K562 (cell line): ENCODE results near the gene CPPED1. TPM values are rescaled to one million over a fixed set of nuclear protein-coding genes. Genes with fewer than 3 reads are reported as not detected.

ENCODE experiments used
- ATAC-seq: fragments of 200-7000 bp; cut with Tn5 transposase; 3 replicates; pipeline ENCODE4 v1.9.1; 2020; ENCODE audit warnings: moderate library complexity
- BruUV-seq: library from RNA; stranded (reverse); fragments of 400-500 nt; replicated peaks from 2 replicates; lab custom pipeline; 2021; lab: Mats Ljungman, UMichigan
- CTCF ChIA-PET: fragments of 300-600 bp; formaldehyde crosslinking; extraction: SDS; loops from one replicate; lab custom pipeline; 2021; ENCODE audit warnings: low intra/inter-chr PET ratio; lab: Yijun Ruan, JAX
- POLR2A ChIA-PET: fragments of 300-600, 350-650 bp; sonication (Branson Sonifier 250); formaldehyde crosslinking; extraction: SDS; loops from one replicate; lab custom pipeline; 2021; ENCODE audit warnings: antibody characterized with exemption, inconsistent platforms; lab: Yijun Ruan, JAX
- DNase-seq, 4 experiments: peaks; one replicate each; pipeline versions ENCODE4 v3.0.0 to v3.0.0-alpha.2; 2011 to 2018; ENCODE audit warnings: low spot score in 3 of 4, mixed read lengths in 3 of 4; ENCODE audit errors: extremely low read depth in 1 of 4
- FAIRE-seq: peaks from 2 replicates; lab custom pipeline; 2011; peaks lifted over from hg19 to GRCh38; lab: Jason Lieb, UNC
- H2AFZ ChIP-seq: 2 replicates; pipeline ENCODE4 v1.6.0; 2011; ENCODE audit warnings: low read depth, low read length, control low read depth, inconsistent platforms
- H3K27ac ChIP-seq: fragments of 200-600 bp; 3 replicates; pipeline ENCODE4 v1.8.0; 2011; ENCODE audit warnings: low read depth, mild to moderate bottlenecking, control low read depth, inconsistent platforms, low read length, moderate library complexity, mixed read lengths; ENCODE audit errors: extremely low read depth
- H3K27me3 ChIP-seq, 2 experiments: fragments of 300-600 bp in 1 of 2; 2 replicates in 1 of 2; 3 replicates in 1 of 2; pipeline versions ENCODE4 v1.6.0 to v1.8.0; 2011; ENCODE audit warnings: inconsistent platforms in 2 of 2, low read length in 2 of 2, mild to moderate bottlenecking in 1 of 2, mixed read lengths in 1 of 2, moderate library complexity in 1 of 2; ENCODE audit not compliant: control insufficient read depth in 2 of 2, insufficient read depth in 2 of 2
- H3K36me3 ChIP-seq: fragments of 300-600 bp; 3 replicates; pipeline ENCODE4 v1.8.0; 2011; ENCODE audit warnings: mild to moderate bottlenecking, low read length, inconsistent platforms; ENCODE audit not compliant: control insufficient read depth, insufficient read depth
- H3K4me1 ChIP-seq, 2 experiments: fragments of 200-600 bp in 1 of 2; replicated peaks in 1 of 2; 2 replicates in 1 of 2; 3 replicates in 1 of 2; pipeline versions ENCODE4 v1.5.1 to v1.8.0; 2011; ENCODE audit warnings: inconsistent platforms in 2 of 2, low read length in 2 of 2, mild to moderate bottlenecking in 1 of 2, mixed read lengths in 1 of 2, moderate library complexity in 1 of 2; ENCODE audit not compliant: control insufficient read depth in 2 of 2, insufficient read depth in 2 of 2
- H3K4me2 ChIP-seq: 2 replicates; pipeline ENCODE4 v1.6.1; 2011; ENCODE audit warnings: low read length, control low read depth, inconsistent platforms, mixed read lengths; ENCODE audit not compliant: insufficient read depth
- H3K4me3 ChIP-seq: fragments of 200-600 bp; sonication (generic), shearing (Covaris generic); 2 replicates; pipeline ENCODE4 v1.5.1; 2016; ENCODE audit warnings: control low read depth, inconsistent platforms
- H3K79me2 ChIP-seq: fragments of 200-600 bp; 3 replicates; pipeline ENCODE4 v1.8.0; 2011; ENCODE audit warnings: low read length, inconsistent platforms; ENCODE audit not compliant: control insufficient read depth, insufficient read depth
- H3K9ac ChIP-seq, 2 experiments: 2 replicates each; pipeline versions ENCODE4 v1.6.0 to v1.6.1; 2011; ENCODE audit warnings: low read depth in 2 of 2, low read length in 2 of 2, control low read depth in 1 of 2, inconsistent platforms in 1 of 2, mild to moderate bottlenecking in 1 of 2, mixed read lengths in 1 of 2; ENCODE audit not compliant: insufficient read depth in 1 of 2
- H3K9me1 ChIP-seq: one replicate; pipeline ENCODE4 v1.6.0; 2011; ENCODE audit warnings: inconsistent platforms, mild to moderate bottlenecking, low read length, moderate library complexity; ENCODE audit not compliant: control insufficient read depth, insufficient read depth
- H3K9me3 ChIP-seq: replicated peaks from 2 replicates; pipeline ENCODE4 v1.5.1; 2011; ENCODE audit warnings: low read depth, low read length, inconsistent platforms; ENCODE audit not compliant: control insufficient read depth, insufficient read depth
- H4K20me1 ChIP-seq: replicated peaks from 2 replicates; pipeline ENCODE4 v1.6.1; 2011; ENCODE audit warnings: low read length, inconsistent platforms, mixed read lengths; ENCODE audit not compliant: control insufficient read depth, insufficient read depth
- ARID4B ChIP-seq: sonication (generic); formaldehyde crosslinking; IDR thresholded peaks from 2 replicates; pipeline ENCODE4 v1.8.0; 2022; ENCODE audit warnings: mild to moderate bottlenecking, missing genetic modification reagents
- BRF1 ChIP-seq: IDR thresholded peaks from 3 replicates; pipeline ENCODE4 v1.6.1; 2011; ENCODE audit warnings: borderline replicate concordance, mild to moderate bottlenecking; ENCODE audit not compliant: insufficient read length; ENCODE audit errors: extremely low read depth
- KAT2B ChIP-seq: IDR thresholded peaks from one replicate; pipeline ENCODE4 v1.6.1; 2012; ENCODE audit warnings: low read depth, mild to moderate bottlenecking, control low read depth, inconsistent platforms, low read length, moderate library complexity
- RERE ChIP-seq: sonication (generic); formaldehyde crosslinking; IDR thresholded peaks from 2 replicates; pipeline ENCODE4 v1.8.0; 2023; ENCODE audit warnings: missing genetic modification reagents, mild to moderate bottlenecking, borderline replicate concordance
- SRSF1 ChIP-seq: fragments of 200-400 bp; formaldehyde crosslinking; IDR thresholded peaks from 2 replicates; pipeline ENCODE4 v1.6.1; 2017; ENCODE audit warnings: mild to moderate bottlenecking, low read depth, low read length, moderate library complexity
- THRB ChIP-seq: fragments of 450-650 bp; formaldehyde crosslinking; conservative IDR thresholded peaks from 2 replicates; pipeline ENCODE4 v1.4.0; 2022; ENCODE audit warnings: mild to moderate bottlenecking, missing genetic modification characterization
- ZNF717 ChIP-seq: fragments of 250-450 bp; sonication (Bioruptor Pico); IDR thresholded peaks from 2 replicates; pipeline ENCODE4 v1.5.0; 2021
- ZNF77 ChIP-seq: fragments of 250-450 bp; sonication (Bioruptor Pico); IDR thresholded peaks from 2 replicates; pipeline ENCODE4 v1.5.0; 2020
- in situ Hi-C: fragments of 300-500 bp; cut with MboI; formaldehyde crosslinking; loops from 4 replicates; pipeline ENCODE4 v1.15.0; 2018; ENCODE audit warnings: inconsistent platforms, mixed read lengths
- intact Hi-C: fragments of 100-400 bp; cut with micrococcal nuclease; formaldehyde crosslinking; loops from 2 replicates; pipeline ENCODE4 v1.14.2; 2022
- polyA plus RNA-seq, 8 experiments: library from polyadenylated mRNA; depleted of rRNA in 4 of 8; stranded (reverse) in 5 of 8; unstranded in 3 of 8; fragments of >200 nt; fragmentation: Nextera tagmentation in 2 of 8; fragmentation: Illumina TruSeq in 1 of 8; extraction: Ambion mirVana in 2 of 8; extraction: Trizol in 1 of 8; gene quantifications; 2 replicates each; pipeline versions ENCODE4 v1.2.1 to v1.2.3, GENCODE V29; 2011 to 2014; ENCODE audit warnings: inconsistent platforms in 1 of 8, missing spikeins in 1 of 8
- total RNA-seq, 7 experiments: library from RNA; depleted of rRNA in 6 of 7; stranded (reverse); fragments of >200 nt in 6 of 7; fragmentation: Illumina TruSeq in 2 of 7; extraction: Trizol in 2 of 7; gene quantifications; 2 replicates each; pipeline versions ENCODE4 v1.2.1 to v1.2.3, GENCODE V29; 2011 to 2021; ENCODE audit warnings: low replicate concordance in 1 of 7

The CPPED1 gene
- total and polyA plus RNA-seq, 9 of the 15 experiments (the other 6 are each of a cell fraction or from before 2014, with no cell fraction given): 7.5 to 25.7 (median 16.9) TPM

- H3K9me3 ChIP-seq: no peaks in the 10 kb centered on the region
- no TSS peak for BruUV-seq
Observed at GRCh38 chr16:12837756-12838155, 34.1 kb upstream of the CPPED1 start.

More at GRCh38 chr16:12837756-12838155, 34.1 kb upstream of the CPPED1 start:
- Histone ChIP-seq H3K27ac (no peak overlapping the region), H3K79me2 (no peaks in the 10 kb centered on the region), H3K27me3 (peaks cover 5 to 12% of the 10 kb centered on the region in 2 experiments; a peak in 3 of 5 replicates), H3K9ac (no peak overlapping the region), H3K36me3 (no peaks in the 10 kb centered on the region), H3K4me1 (no peaks in the 10 kb centered on the region), H3K4me2 (no peak overlapping the region), H4K20me1 (no peaks in the 10 kb centered on the region), H2AFZ (no peak overlapping the region), H3K4me3 (no peak overlapping the region), H3K9me1 (no peaks in the 10 kb centered on the region)
- in situ Hi-C loops (no loop called here), intact Hi-C loops (no loop called here)
- POLR2A ChIA-PET: no interaction called here
- no peak for TF ChIP-seq ZNF717
- TF ChIP-seq SRSF1: no peak
- TF ChIP-seq ZNF77: no peak
- no peak for TF ChIP-seq THRB (CRISPR knock-in tag)
- no peak for TF ChIP-seq BRF1
- no peak for TF ChIP-seq RERE (CRISPR knock-in tag)
- no peak for TF ChIP-seq ARID4B (CRISPR knock-in tag)
- TF ChIP-seq KAT2B: no peak
- DNase-seq (no peak), FAIRE-seq (no peak), ATAC-seq (no peak)
- CTCF ChIA-PET: no interaction called here
